ENCODE data around the gene DLG2. TPM values are rescaled to one million over a fixed set of nuclear protein-coding genes. Genes with fewer than 3 reads are reported as not detected.

DLG2 gene
- total and polyA plus RNA-seq, 4 donors = 1.3 to 23.3 (median 10.9) TPM

DNA sequence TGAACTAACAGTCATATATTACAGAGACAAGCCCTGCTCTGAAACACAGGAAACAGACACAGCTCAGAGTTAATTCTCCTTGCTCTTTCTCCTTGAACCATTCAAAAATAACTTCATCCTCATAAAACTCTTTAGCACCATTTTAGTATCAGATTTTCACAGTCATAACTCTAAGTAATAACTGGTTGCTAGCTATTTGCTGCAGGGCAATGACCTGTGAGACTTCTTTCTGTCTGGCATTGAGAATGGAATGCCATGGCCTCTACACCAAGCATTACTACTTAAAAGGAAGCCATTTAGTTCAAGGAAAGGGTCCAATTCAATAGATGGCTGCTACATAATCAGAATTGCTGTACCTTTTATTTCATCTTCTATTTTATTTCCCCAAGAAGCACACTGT is 2154.3 kb downstream of the DLG2 start:
- H3K27ac ChIP-seq (ENCODE audit: low read depth in 1 of 2, low read length in 2 of 2) = no peak overlapping the region
- no peaks in the 10 kb centered on the region for H3K4me1 ChIP-seq (ENCODE audit: control insufficient read depth in 1 of 2, insufficient read depth in 2 of 2, low read length in 2 of 2)

DNA sequence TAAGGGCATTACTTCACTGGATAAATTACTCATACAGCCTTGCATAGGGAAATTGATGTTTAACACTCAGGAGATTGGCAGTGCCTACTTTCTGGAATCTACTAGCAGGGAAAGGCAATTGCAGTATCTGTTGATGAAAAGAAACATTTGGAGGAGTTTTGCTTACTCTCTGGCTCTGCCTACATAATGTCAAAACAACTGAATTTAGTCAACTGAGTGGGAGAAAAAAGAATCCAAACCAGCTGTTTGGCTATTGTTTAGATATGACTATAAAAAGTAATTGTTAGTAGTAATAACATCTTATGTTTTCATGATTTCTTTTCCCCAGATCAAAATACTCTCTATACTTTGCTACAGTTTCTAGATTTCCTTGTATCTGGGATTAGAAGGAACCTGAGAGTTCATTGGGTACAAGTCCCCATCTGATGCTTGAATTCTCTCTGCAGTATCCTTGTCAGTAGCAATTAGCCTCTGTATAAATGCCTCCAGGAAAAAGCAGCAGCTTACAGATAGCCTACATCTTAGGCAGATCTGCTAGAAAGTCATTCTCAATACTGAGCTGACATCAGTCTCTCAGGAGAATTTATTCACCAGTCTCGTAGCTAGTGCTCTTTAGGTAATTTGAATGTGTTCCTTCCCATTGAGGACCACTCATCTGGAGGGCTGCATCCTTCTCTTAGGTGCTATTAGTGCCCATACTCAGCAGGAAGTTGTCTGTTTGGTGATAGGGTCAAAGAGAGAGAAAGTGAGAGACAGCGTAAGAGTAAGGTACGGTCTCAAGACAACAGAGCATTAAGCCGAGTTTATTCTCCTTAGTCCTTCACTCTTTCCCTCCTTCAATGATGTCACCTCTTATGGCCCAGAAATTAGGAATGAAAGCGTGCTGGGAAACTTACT is 2155.1 kb downstream of the DLG2 start:
- Histone ChIP-seq H3K27me3 (ENCODE audit: control insufficient read depth in 1 of 2, insufficient read depth in 2 of 2, low read length in 1 of 2) (no peaks in the 10 kb centered on the region), H3K36me3 (ENCODE audit: control insufficient read depth in 1 of 2, insufficient read depth in 2 of 2, low read length in 1 of 2) (no peaks in the 10 kb centered on the region), H3K27ac (ENCODE audit: low read depth in 1 of 2, low read length in 2 of 2) (no peak overlapping the region), H3K4me3 (ENCODE audit: low read length in 2 of 2) (no peak overlapping the region), H3K9me3 (ENCODE audit: control insufficient read depth, low read length) (no peaks in the 10 kb centered on the region), H3K4me1 (ENCODE audit: control insufficient read depth in 1 of 2, insufficient read depth in 2 of 2, low read length in 2 of 2) (no peaks in the 10 kb centered on the region)
- intact Hi-C loops (cut with DNase I) = no loop called here
- ATAC-seq (ENCODE audit: low FRiP score) = no peak
- DNase-seq = no peak
- 64 to 70% methylated on average over 5 of the region's 5 CpGs for WGBS, 2 donors

More for the DNA sequence above, 2154.3 kb downstream of the DLG2 start:
- H3K36me3 ChIP-seq (ENCODE audit: control insufficient read depth in 1 of 2, insufficient read depth in 2 of 2, low read length in 1 of 2) = no peaks in the 10 kb centered on the region
- no peaks in the 10 kb centered on the region for H3K27me3 ChIP-seq (ENCODE audit: control insufficient read depth in 1 of 2, insufficient read depth in 2 of 2, low read length in 1 of 2)
- DNase-seq = no peak
- no peak overlapping the region for H3K4me3 ChIP-seq (ENCODE audit: low read length in 2 of 2)
- no peaks in the 10 kb centered on the region for H3K9me3 ChIP-seq (ENCODE audit: control insufficient read depth, low read length)
- intact Hi-C loops (cut with DNase I) = no loop called here
- ATAC-seq (ENCODE audit: low FRiP score) = no peak

DNA sequence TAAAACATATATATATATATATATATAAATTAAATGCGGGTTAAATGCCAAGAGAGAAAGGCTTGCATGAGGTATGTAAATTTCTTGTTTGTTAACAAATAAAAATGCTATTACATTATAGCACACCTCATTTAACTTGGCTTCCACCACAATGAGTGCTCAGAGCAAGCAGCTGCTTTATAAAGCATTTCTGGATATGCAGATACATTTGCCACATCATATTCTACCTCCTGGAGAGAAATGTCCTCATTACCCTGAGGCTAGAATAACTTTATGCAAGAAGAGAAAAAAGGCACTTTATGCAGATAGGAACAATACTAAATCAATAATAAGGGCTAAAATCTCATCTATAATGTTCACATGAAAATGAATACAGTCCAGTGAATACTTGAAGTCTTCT is 2159.3 kb downstream of the DLG2 start:
- intact Hi-C loops (cut with DNase I) = no loop called here
- H3K27ac ChIP-seq (ENCODE audit: low read depth in 1 of 2, low read length in 2 of 2) = no peak overlapping the region
- H3K9me3 ChIP-seq (ENCODE audit: control insufficient read depth, low read length) = peaks cover 1% of the 10 kb centered on the region
- no peaks in the 10 kb centered on the region for H3K4me1 ChIP-seq (ENCODE audit: control insufficient read depth in 1 of 2, insufficient read depth in 2 of 2, low read length in 2 of 2)
- no peak for ATAC-seq (ENCODE audit: low FRiP score)
- no peak overlapping the region for H3K4me3 ChIP-seq (ENCODE audit: low read length in 2 of 2)
- 94 to 95% methylated on average over 1 of the region's 1 CpG for WGBS, 2 donors
- no peak for DNase-seq
- no peaks in the 10 kb centered on the region for H3K27me3 ChIP-seq (ENCODE audit: control insufficient read depth in 1 of 2, insufficient read depth in 2 of 2, low read length in 1 of 2)
- H3K36me3 ChIP-seq (ENCODE audit: control insufficient read depth in 1 of 2, insufficient read depth in 2 of 2, low read length in 1 of 2) = no peaks in the 10 kb centered on the region

DNA sequence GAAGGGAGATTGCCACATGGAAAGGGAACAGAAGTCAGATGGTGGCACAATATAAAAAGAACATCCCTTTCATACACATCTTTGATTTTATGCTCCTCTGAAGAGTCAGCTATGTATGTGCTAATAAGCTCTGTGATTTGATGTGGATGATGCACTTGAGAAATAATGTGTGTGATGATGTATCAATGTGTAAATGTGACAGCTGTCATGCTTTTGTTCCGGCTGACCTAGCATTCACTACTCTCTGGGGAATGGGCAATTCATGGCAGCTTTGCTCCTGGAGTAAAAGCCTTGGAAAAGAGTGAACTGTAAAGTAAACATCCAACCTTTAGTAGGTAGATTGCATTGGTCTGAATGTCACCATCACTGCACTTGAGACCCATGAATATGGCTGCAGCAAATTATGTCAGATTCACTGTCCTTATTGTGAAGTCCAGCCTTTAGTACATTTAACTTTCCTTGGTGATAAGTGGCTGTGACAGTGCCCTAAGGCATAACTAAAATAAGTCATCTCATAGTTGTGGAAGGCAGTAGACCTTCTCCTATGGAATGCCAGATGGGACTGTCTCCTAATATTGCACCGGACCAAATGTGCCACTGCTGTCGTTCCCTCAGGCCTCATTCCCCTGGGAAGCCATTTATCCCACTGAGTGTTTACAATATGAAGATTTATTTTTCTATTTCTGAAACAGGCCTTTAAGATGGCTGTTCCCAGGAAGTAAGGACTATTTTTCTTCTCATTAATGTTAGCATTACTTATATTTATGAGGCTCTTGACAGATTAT is 2162.8 kb downstream of the DLG2 start:
- H3K27me3 ChIP-seq (ENCODE audit: control insufficient read depth in 1 of 2, insufficient read depth in 2 of 2, low read length in 1 of 2) = no peaks in the 10 kb centered on the region
- no peak overlapping the region for H3K4me3 ChIP-seq (ENCODE audit: low read length in 2 of 2)
- no peak overlapping the region for H3K27ac ChIP-seq (ENCODE audit: low read depth in 1 of 2, low read length in 2 of 2)
- no peaks in the 10 kb centered on the region for H3K36me3 ChIP-seq (ENCODE audit: control insufficient read depth in 1 of 2, insufficient read depth in 2 of 2, low read length in 1 of 2)
- 22 to 38% methylated on average over 3 of the region's 3 CpGs for WGBS, 2 donors
- peaks cover 1% of the 10 kb centered on the region for H3K9me3 ChIP-seq (ENCODE audit: control insufficient read depth, low read length)
- ATAC-seq (ENCODE audit: low FRiP score) (no peak), DNase-seq (no peak)
- intact Hi-C loops (cut with DNase I) = no loop called here
- H3K4me1 ChIP-seq (ENCODE audit: control insufficient read depth in 1 of 2, insufficient read depth in 2 of 2, low read length in 2 of 2) = no peaks in the 10 kb centered on the region

DNA sequence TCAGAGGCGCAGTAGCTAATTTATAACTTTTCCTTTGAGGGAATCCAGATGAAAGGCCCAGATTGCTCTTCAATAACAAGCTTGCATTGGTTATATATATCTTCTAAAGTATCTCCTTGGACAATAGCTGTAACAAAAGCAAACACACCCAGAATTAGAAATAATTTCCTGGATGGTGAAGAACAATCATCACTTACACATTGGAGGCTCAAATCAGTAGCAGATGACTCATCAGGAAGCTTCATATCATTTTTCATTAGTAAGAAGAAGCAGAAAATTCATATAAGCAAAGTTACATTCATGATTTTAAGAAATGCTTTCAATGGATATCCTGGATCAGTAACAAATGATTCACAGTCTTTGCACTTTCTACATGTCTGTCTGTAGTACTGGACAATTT is 2167.3 kb downstream of the DLG2 start:
- Histone ChIP-seq H3K4me3 (ENCODE audit: low read length in 2 of 2) (no peak overlapping the region), H3K36me3 (ENCODE audit: control insufficient read depth in 1 of 2, insufficient read depth in 2 of 2, low read length in 1 of 2) (no peaks in the 10 kb centered on the region), H3K27ac (ENCODE audit: low read depth in 1 of 2, low read length in 2 of 2) (no peak overlapping the region), H3K27me3 (ENCODE audit: control insufficient read depth in 1 of 2, insufficient read depth in 2 of 2, low read length in 1 of 2) (no peaks in the 10 kb centered on the region), H3K4me1 (ENCODE audit: control insufficient read depth in 1 of 2, insufficient read depth in 2 of 2, low read length in 2 of 2) (no peaks in the 10 kb centered on the region), H3K9me3 (ENCODE audit: control insufficient read depth, low read length) (peaks cover 1% of the 10 kb centered on the region)
- DNase-seq (no peak), ATAC-seq (ENCODE audit: low FRiP score) (no peak)
- intact Hi-C loops (cut with DNase I) = no loop called here
- WGBS, 2 donors = 78 to 87% methylated on average over 1 of the region's 1 CpG

DNA sequence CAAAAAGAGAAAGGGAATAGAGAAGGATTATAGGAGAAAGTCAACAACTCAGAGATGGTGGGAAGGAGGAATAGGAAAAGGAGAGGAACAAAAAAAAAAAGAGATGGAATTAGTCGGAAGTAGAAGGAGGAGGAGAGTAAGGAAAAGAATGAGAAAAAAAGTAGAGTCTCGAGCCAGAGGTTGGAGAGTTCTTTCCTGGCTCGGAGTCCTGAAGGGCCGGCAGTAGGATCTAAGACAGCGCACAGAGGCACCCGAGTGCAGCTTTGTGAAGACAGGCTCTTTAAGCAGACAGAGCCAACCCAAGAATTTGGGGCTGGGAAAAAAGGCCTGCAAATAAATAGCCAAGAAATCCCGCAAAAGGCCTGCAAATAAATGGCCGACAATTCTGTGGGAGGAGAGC is 2170.6 kb downstream of the DLG2 start:
- H3K4me1 ChIP-seq (ENCODE audit: control insufficient read depth in 1 of 2, insufficient read depth in 2 of 2, low read length in 2 of 2) = no peaks in the 10 kb centered on the region
- H3K4me3 ChIP-seq (ENCODE audit: low read length in 2 of 2) = no peak overlapping the region
- no peaks in the 10 kb centered on the region for H3K27me3 ChIP-seq (ENCODE audit: control insufficient read depth in 1 of 2, insufficient read depth in 2 of 2, low read length in 1 of 2)
- H3K27ac ChIP-seq (ENCODE audit: low read depth in 1 of 2, low read length in 2 of 2) = no peak overlapping the region
- no peaks in the 10 kb centered on the region for H3K9me3 ChIP-seq (ENCODE audit: control insufficient read depth, low read length)
- intact Hi-C loops (cut with DNase I) = no loop called here
- no peaks in the 10 kb centered on the region for H3K36me3 ChIP-seq (ENCODE audit: control insufficient read depth in 1 of 2, insufficient read depth in 2 of 2, low read length in 1 of 2)
- ATAC-seq (ENCODE audit: low FRiP score) (no peak), DNase-seq (no peak)
- 65 to 67% methylated on average over 8 of the region's 8 CpGs for whole genome bisulfite sequencing, 2 donors

DNA sequence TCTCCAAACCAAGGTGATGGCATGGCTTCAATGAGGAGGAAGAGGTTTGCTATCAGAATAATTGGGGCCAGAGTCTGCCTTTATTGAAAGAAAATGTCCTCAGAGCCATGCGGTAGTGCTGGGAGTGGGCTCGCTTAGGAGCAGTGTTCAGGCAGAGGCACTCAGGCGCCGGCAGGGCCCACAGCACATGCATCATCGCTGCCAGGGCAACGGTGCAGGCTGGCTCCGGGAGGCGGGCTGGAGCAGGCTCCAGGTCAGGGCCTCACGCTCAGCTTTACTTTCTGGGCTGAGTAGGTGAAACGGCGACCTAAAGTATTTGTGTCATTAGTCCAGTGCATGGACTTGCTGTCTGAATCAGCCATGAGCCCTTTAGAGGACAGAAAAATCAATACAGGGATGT is 2171.1 kb downstream of the DLG2 start:
- no peaks in the 10 kb centered on the region for H3K36me3 ChIP-seq (ENCODE audit: control insufficient read depth in 1 of 2, insufficient read depth in 2 of 2, low read length in 1 of 2)
- WGBS, 2 donors = 28 to 37% methylated on average over 11 of the region's 11 CpGs
- no peak for DNase-seq

DNA sequence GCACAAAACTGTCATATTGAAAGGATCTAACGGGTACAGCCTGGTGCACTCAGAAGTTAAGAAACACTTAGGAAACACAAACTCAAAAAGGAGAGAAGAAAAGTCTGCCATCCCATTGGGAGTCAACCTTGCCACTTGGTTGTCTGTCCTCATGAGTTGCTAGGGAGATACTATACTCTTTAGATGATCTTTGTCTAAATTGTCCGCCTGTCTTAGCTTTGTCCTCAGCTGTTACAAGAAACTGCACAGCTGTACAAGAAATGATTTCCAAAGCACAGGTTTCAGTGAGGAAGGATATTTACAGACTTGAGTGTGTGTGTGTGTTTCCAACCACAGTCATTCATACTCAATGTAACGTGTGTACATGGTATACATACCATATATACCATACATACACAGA is 2171.8 kb downstream of the DLG2 start:
- Histone ChIP-seq H3K36me3 (ENCODE audit: control insufficient read depth in 1 of 2, insufficient read depth in 2 of 2, low read length in 1 of 2) (no peaks in the 10 kb centered on the region), H3K4me1 (ENCODE audit: control insufficient read depth in 1 of 2, insufficient read depth in 2 of 2, low read length in 2 of 2) (no peaks in the 10 kb centered on the region), H3K27ac (ENCODE audit: low read depth in 1 of 2, low read length in 2 of 2) (no peak overlapping the region), H3K4me3 (ENCODE audit: low read length in 2 of 2) (no peak overlapping the region), H3K9me3 (ENCODE audit: control insufficient read depth, low read length) (no peaks in the 10 kb centered on the region), H3K27me3 (ENCODE audit: control insufficient read depth in 1 of 2, insufficient read depth in 2 of 2, low read length in 1 of 2) (no peaks in the 10 kb centered on the region)
- DNase-seq = no peak
- intact Hi-C loops (cut with DNase I) = no loop called here
- WGBS, 2 donors = 81 to 82% methylated on average over 3 of the region's 3 CpGs
- ATAC-seq (ENCODE audit: low FRiP score) = no peak

More for the DNA sequence above, 2171.1 kb downstream of the DLG2 start:
- no peak for ATAC-seq (ENCODE audit: low FRiP score)
- intact Hi-C loops (cut with DNase I) = no loop called here
- Histone ChIP-seq H3K27ac (ENCODE audit: low read depth in 1 of 2, low read length in 2 of 2) (no peak overlapping the region), H3K4me3 (ENCODE audit: low read length in 2 of 2) (no peak overlapping the region), H3K27me3 (ENCODE audit: control insufficient read depth in 1 of 2, insufficient read depth in 2 of 2, low read length in 1 of 2) (no peaks in the 10 kb centered on the region), H3K4me1 (ENCODE audit: control insufficient read depth in 1 of 2, insufficient read depth in 2 of 2, low read length in 2 of 2) (no peaks in the 10 kb centered on the region), H3K9me3 (ENCODE audit: control insufficient read depth, low read length) (no peaks in the 10 kb centered on the region)

DNA sequence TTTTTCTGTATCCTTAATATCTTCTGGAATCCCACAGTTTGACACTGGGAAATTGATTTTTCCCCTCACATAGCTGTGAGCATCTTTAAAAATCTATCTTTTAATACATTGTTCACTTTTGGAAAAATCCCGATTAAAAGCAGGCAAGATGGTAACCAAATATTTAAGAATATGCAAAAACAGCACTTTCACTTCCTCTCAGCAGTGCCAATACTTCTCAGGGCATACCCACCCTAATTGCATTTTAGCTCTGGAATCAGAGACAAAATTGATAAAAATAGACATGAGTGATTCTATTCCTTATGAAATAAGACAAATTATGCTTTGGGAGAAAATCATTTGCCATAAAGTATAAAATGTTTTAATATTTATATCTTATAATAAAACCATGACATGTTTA is 2172.5 kb downstream of the DLG2 start:
- Histone ChIP-seq H3K4me3 (ENCODE audit: low read length in 2 of 2) (no peak overlapping the region), H3K27me3 (ENCODE audit: control insufficient read depth in 1 of 2, insufficient read depth in 2 of 2, low read length in 1 of 2) (no peaks in the 10 kb centered on the region), H3K36me3 (ENCODE audit: control insufficient read depth in 1 of 2, insufficient read depth in 2 of 2, low read length in 1 of 2) (no peaks in the 10 kb centered on the region), H3K27ac (ENCODE audit: low read depth in 1 of 2, low read length in 2 of 2) (no peak overlapping the region), H3K9me3 (ENCODE audit: control insufficient read depth, low read length) (no peaks in the 10 kb centered on the region), H3K4me1 (ENCODE audit: control insufficient read depth in 1 of 2, insufficient read depth in 2 of 2, low read length in 2 of 2) (no peaks in the 10 kb centered on the region)
- ATAC-seq (ENCODE audit: low FRiP score) (no peak), DNase-seq (no peak)
- 79 to 86% methylated on average over 1 of the region's 1 CpG for WGBS, 2 donors
- intact Hi-C loops (cut with DNase I) = no loop called here

All from aorta (tissue), 5 donors.